ENCODE results near the gene CCDC14.

DNA sequence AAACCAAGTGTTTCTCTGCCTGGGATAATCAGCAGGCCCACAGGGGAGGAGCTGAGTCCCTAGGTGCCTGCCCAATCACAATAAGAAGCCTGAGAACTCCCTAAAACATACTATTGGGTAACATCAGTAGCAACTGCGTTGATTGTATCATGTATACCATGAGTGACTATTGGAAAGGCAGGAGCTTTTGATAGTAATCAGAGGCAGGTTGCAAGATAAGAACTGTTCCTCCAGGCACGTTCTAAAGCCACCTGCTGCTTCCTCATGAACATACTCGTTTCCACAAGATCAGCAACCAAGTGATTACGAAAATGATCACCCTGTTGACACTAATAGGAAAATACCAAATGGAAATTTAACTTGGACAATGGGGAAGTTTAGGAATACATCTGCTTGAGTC, 83.6 kb downstream of the CCDC14 start:
- TF ChIP-seq REST (IDR thresholded peaks at IDR 0.05; ENCODE audit: low read depth) = no peak
- no peak for TF ChIP-seq EGR1 (IDR thresholded peaks at IDR 0.05)

All from Ishikawa (cell line).